ENCODE measurements around the gene PPFIA4. TPM values are rescaled to one million over a fixed set of nuclear protein-coding genes. Genes with fewer than 3 reads are reported as not detected.

PPFIA4 gene
- total RNA-seq, 1 experiment from 2014 or later = 33.2 TPM

DNA sequence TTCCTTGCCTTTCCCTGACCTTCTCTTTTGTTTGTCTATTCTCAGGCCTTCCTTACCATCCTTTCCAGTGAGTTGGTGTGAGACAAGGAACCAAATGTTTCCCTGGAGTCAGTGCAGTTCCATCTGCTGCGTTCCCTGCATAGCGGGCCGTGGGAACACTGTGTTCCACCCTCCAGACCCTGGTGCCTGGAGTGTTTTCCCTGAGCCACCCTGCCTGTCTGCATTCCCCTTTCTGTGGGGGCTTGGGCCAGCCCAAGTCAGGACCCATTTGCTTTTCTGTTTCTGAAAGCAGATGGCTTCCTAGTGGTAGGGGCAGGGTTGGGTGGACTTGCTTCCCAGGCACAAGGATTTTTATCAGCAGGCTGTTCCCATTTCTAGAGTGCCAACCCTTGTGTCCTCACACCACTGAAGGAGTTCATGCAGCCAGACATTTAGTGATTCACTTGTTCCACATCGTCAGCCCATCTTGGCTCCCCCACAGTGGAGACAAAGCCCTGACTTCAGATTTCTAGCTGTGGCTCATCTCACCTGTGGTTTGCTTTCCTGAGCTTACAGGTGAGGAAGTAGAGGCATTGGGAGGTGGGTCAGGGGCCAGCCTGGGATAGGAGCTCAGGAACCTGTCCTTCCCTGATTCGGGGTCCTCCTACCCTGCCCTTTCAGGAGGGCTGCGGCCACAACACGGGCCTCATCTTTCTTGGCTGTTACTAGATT, 73.7 kb downstream of the PPFIA4 start:
- DNase-seq (ENCODE audit: low read depth) = no peak

GRCh38 chr1:203100516-203100869, 74.2 kb downstream of the PPFIA4 start:
- peak; percentile 54 for DNase-seq (ENCODE audit: low read depth)

GRCh38 chr1:203101813-203102634, 75.7 kb downstream of the PPFIA4 start:
- DNase-seq (ENCODE audit: low read depth) = no peak

- no peak for DNase-seq (ENCODE audit: low read depth)
Observed at GRCh38 chr1:203103216-203103615, 76.9 kb downstream of the PPFIA4 start.

DNA sequence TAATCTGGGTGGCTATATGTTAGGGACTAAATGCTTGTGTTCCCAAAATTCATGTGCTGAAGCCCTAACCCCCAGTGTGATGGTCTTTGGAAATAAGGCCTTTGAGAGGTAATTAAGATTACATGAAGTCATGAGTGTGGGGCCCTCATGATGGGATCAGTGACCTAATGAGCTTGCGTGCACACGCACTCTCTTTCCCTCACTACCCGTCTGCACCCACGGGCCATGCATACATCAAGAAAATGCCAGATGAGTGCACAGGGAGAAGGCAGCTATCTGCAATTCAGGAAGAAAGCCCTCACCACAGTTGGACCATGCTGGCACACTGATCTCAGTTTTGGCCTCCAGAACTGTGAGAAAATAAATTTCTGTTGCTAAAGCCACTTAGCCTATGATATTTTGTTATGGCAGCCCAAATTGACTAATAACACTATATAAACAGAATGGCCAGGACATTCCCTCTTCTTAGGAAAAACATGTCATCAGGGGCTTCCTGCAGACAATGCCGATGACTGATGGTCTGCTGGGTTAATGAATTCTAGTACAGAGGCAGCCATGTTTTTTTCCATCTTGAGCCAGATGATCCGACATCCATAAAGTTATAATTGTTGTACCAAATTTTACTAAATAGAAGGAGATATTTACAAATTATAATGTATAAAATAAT, 77.7 kb downstream of the PPFIA4 start:
- DNase-seq (ENCODE audit: low read depth) = no peak

DNA sequence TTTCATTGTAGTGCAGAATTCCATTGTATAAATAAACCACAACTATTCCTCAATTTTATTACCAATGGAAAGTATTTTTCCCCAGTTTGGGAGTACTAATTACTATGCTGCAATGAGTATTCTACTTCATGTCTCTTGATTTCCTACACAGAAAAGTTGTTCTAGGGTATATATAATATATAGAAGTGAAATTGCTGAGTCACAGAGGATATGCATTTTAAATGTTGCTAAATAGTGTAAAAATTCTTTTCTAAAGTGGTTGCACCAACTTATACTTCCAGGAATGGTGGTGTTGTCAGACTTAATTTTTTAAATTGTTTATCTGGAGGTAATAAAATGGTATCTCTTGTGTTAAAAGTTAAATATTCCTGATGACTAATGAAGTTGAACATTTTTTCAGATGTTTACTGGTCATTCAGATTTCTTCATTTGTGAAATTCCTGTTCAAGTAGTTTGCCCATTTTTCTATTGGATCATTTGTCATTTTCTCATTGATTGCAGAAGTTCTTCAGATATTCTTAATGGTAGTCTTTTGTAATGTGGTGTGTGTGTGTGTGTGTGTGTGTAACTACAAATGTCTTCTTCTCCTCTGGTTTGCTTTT, 78.6 kb downstream of the PPFIA4 start:
- DNase-seq (ENCODE audit: low read depth) = no peak

DNA sequence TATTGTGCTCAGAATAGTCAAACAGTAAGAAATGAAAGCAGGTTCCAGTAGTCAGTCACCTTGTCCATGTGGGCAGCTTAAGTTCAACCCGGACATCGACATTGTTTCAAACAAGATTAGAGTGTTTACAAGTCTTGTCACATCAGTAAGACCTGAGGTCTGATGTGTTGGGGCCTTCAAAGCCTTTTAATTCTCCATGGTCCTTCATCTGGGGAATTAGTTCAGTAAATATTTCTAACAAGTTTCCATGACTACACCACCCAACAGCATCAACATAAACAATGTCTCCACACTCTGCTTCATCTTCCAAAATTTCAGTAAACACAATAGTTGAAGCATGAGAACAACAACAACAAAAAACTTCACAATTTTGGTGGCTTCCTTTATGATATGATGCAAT, 86.2 kb downstream of the PPFIA4 start:
- no peak for DNase-seq (ENCODE audit: low read depth)

DNA sequence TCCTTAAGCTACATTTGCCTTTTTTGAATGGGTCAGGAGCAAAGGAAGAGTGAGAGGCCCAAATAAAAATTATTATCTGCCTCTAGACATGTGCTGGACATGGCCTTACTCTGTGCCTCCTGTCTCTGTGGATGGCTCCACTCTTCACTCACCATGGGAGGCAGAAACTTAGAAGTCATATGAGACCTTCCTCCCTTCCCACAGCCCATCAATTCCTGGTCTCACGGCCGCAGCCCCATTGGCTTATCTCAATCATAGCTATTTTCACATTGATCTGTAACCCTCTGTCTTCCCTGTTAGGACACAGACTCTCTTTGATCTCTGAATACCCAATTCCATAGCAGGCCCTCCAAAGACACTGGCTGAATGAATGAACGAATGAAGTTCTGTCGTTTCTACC, 87.0 kb downstream of the PPFIA4 start:
- no peak for DNase-seq (ENCODE audit: low read depth)

DNA sequence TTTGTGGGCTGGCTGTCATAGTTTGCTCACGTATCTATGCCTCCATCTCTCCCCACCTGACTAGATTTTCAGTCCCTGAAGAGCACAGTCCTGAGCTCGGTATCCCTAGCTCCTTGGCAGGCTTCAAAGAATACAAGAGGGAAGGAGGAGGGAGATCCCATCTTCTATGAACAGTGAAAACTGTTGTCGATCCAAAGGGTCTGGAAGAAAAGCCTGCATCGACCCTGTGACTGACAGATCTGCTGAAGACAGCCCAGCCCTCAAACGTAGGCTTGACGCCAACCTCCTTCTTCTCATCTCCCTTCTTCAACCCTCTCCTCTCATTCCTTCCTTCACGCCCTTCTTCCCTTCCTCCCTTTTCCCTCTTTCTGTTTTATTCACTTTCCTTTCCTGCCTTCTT, 87.9 kb downstream of the PPFIA4 start:
- DNase-seq (ENCODE audit: low read depth) = no peak

- DNase-seq (ENCODE audit: low read depth) = peak; percentile 92
Observed at GRCh38 chr1:203116091-203116820, 90.0 kb downstream of the PPFIA4 start.

DNA sequence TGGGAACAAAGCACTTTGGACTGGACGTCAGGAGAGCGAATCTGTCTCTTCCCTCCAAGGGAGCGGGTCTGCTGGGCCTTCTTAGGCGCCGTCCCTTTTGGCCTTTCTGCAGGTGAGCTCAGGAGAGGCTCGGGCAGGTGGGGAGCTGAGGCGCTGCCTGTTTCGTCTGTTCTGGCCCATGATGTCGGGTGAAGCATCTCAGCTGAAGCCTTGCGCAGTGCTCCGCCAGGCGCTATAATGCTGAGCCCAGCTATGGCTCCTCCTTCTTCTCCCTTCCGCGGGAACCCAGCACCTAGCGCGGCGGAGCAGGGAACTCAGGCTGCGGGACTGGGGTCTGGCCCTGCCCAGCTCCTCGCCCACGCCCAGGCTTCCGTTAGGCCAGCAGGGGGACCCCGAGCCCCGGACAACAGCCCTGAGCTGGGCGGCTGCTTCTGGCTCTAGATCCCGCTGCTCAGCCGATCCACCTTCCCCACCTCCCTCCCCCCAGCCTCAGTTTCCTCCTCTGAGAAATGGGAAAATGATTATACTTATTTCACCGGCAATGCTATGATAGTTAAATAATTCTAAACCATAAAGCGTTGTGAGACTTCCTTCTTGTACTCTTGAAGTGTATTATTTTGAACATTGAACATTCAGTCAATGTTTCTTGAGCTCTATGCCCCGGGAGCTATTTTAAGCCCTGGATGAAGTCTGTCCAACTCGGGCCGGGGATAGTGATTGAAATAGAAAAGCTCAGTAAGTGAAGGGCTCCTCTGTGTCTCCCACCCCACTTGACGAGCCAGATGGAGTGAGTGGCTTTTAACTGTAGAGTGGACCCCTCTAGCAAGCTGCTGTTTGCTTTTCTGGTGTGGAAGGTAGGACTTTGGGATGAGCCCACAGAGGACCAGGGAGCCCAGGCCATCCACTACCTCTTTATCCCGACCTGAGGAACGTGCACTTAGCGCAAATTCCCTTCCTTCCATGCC, 91.6 kb downstream of the PPFIA4 start:
- peak; percentile 46 for DNase-seq (ENCODE audit: low read depth)

- peak; percentile 35 for DNase-seq (ENCODE audit: low read depth)
Observed at GRCh38 chr1:203120325-203121153, 94.2 kb downstream of the PPFIA4 start.

GRCh38 chr1:203121186-203122015, 95.1 kb downstream of the PPFIA4 start:
- DNase-seq (ENCODE audit: low read depth) = no peak

GRCh38 chr1:203122159-203122558, 95.9 kb downstream of the PPFIA4 start:
- DNase-seq (ENCODE audit: low read depth) = no peak

GRCh38 chr1:203124011-203124410, 97.7 kb downstream of the PPFIA4 start:
- no peak for DNase-seq (ENCODE audit: low read depth)

DNA sequence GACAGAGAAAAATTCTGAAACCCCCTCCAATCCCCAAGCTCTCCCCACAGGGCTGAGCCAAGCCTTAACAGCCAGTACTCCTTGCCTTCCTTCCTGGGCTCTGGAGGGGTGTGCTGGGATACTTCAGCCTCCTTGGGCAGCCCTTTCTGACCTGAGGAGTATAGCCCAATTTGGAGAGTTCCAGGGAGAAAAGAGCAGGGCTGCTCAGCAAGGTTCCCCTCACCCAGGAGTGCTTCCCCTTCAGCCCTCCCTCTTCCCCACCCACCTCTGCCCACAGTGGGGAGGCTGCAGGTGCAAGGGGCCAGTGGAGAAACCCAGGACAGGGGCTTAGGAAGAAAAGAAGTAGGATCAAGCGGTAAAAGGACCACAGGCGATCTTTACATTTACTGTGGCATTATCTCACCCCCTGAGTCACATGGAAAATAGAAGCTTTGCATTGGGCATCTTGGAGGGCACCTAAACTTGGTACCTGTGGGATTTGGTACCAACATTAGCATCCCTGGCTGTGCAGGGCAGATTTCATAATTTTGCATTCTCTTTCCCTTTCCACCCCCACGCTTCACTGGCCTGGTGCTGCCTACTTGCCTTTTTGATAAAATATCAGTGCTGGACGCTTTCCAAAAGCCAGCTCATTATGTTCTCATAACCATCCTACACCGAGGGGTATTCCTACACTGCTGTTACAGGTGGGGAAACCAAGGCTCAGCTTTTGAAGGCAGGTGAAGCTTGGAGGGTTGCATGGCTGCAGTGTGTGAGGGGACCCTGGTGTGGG, 98.4 kb downstream of the PPFIA4 start:
- DNase-seq (ENCODE audit: low read depth) = peak; percentile 58

DNA sequence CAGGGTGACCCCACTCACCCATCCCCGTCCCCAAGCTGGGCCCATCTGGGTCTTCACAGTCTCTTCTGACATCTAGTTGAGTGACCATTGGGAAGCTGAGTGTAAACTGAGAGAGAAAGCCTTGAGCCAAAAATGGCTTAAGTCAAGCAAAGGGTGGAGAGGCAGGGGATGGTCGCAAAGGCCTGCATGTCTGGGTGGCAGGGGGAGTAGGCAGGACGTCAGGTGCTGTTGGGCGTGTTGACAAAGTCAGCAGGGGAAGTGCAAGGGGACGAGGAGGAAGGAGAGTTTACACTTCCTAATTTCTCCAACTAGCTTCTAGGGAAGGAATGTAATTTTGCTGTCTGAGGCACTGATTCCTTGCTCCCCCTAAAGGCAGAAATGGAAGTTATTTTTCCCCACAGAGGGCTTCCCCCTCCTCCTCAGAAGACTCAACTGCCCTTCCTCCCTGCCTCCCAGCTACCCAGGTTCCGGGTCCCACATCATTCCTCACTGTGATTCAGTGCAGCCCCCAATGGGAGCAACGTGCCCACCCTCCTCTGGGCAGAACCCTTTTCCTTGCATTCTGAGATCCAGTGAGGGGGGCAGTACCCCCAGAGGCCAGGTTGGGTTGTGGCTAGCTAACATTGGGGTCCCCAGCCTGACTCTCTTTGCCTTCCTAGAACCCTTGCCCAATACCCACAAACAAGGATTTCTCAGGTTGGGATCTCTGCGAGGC, 100.0 kb downstream of the PPFIA4 start:
- DNase-seq (ENCODE audit: low read depth) = peak; percentile 47
